ENCODE data around the gene P4HB.

P4HB gene

GRCh38 chr17:81885454-81885853 lies 25.1 kb upstream of the P4HB start:
- Histone ChIP-seq H3K9me3 (replicated peaks; ENCODE audit: insufficient read depth, low read length) (no peaks in the 10 kb centered on the region), H4K20me1 (ENCODE audit: insufficient read depth, low read length) (no peaks in the 10 kb centered on the region), H3K79me2 (ENCODE audit: low read length) (peaks cover 48% of the 10 kb centered on the region), H3K9me2 (replicated peaks; ENCODE audit: insufficient read depth, low read length) (no peaks in the 10 kb centered on the region), H3K27ac (ENCODE audit: low read length) (no peak overlapping the region), H3K9ac (ENCODE audit: low read length) (no peak overlapping the region), H3K36me3 (replicated peaks; ENCODE audit: insufficient read depth, low read length) (peaks cover 26% of the 10 kb centered on the region), H3K4me2 (ENCODE audit: low read depth, low read length) (no peak overlapping the region), H2AFZ (ENCODE audit: low read length) (no peak overlapping the region), H3K27me3 (replicated peaks; ENCODE audit: insufficient read depth, low read length) (no peaks in the 10 kb centered on the region), H3K4me1 (ENCODE audit: low read length) (peaks cover 10% of the 10 kb centered on the region), H3F3A (ENCODE audit: insufficient read depth, low read length) (peaks cover 4% of the 10 kb centered on the region; the same call in 1 of the 2 replicates), H3K4me3 (ENCODE audit: low read length) (no peak overlapping the region)
- TF ChIP-seq CTCF (IDR thresholded peaks at IDR 0.05; ENCODE audit: low read length) (no peak), EZH2 (optimal IDR thresholded peaks at IDR 0.05; ENCODE audit: low read depth, low read length) (no peak), EZH2phosphoT487 (IDR thresholded peaks at IDR 0.05; ENCODE audit: low read length) (no peak)
- no peak for DNase-seq

- DNase-seq = no peak
- no peak overlapping the region for H3K9ac ChIP-seq (ENCODE audit: low read length)
- H3K27ac ChIP-seq (ENCODE audit: low read length) = no peak overlapping the region
- H3K27me3 ChIP-seq (replicated peaks; ENCODE audit: insufficient read depth, low read length) = no peaks in the 10 kb centered on the region
- H3K9me3 ChIP-seq (replicated peaks; ENCODE audit: insufficient read depth, low read length) = no peaks in the 10 kb centered on the region
- peaks cover 43% of the 10 kb centered on the region for H3K79me2 ChIP-seq (ENCODE audit: low read length)
- TF ChIP-seq EZH2 (optimal IDR thresholded peaks at IDR 0.05; ENCODE audit: low read depth, low read length) (no peak), EZH2phosphoT487 (IDR thresholded peaks at IDR 0.05; ENCODE audit: low read length) (no peak), CTCF (IDR thresholded peaks at IDR 0.05; ENCODE audit: low read length) (no peak)
- H3K9me2 ChIP-seq (replicated peaks; ENCODE audit: insufficient read depth, low read length) = no peaks in the 10 kb centered on the region
- no peak overlapping the region for H2AFZ ChIP-seq (ENCODE audit: low read length)
- peaks cover 6% of the 10 kb centered on the region for H3K4me1 ChIP-seq (ENCODE audit: low read length)
- H4K20me1 ChIP-seq (ENCODE audit: insufficient read depth, low read length) = no peaks in the 10 kb centered on the region
- peaks cover 4% of the 10 kb centered on the region; the same call in 1 of the 2 replicates for H3F3A ChIP-seq (ENCODE audit: insufficient read depth, low read length)
- H3K4me3 ChIP-seq (ENCODE audit: low read length) = no peak overlapping the region
- no peak overlapping the region for H3K4me2 ChIP-seq (ENCODE audit: low read depth, low read length)
- H3K36me3 ChIP-seq (replicated peaks; ENCODE audit: insufficient read depth, low read length) = peaks cover 26% of the 10 kb centered on the region
These were observed 24.6 kb upstream of the P4HB start for GRCh38 chr17:81884968-81885367.

GRCh38 chr17:81884520-81884919 lies 24.2 kb upstream of the P4HB start:
- Histone ChIP-seq H3K9me3 (replicated peaks; ENCODE audit: insufficient read depth, low read length) (no peaks in the 10 kb centered on the region), H3K4me1 (ENCODE audit: low read length) (peaks cover 2% of the 10 kb centered on the region), H3K27me3 (replicated peaks; ENCODE audit: insufficient read depth, low read length) (no peaks in the 10 kb centered on the region), H3K9me2 (replicated peaks; ENCODE audit: insufficient read depth, low read length) (no peaks in the 10 kb centered on the region), H3F3A (ENCODE audit: insufficient read depth, low read length) (peaks cover 4% of the 10 kb centered on the region; the same call in 1 of the 2 replicates), H3K36me3 (replicated peaks; ENCODE audit: insufficient read depth, low read length) (peaks cover 23% of the 10 kb centered on the region), H3K9ac (ENCODE audit: low read length) (no peak overlapping the region), H2AFZ (ENCODE audit: low read length) (no peak overlapping the region), H3K4me3 (ENCODE audit: low read length) (no peak overlapping the region), H4K20me1 (ENCODE audit: insufficient read depth, low read length) (no peaks in the 10 kb centered on the region), H3K79me2 (ENCODE audit: low read length) (peaks cover 38% of the 10 kb centered on the region), H3K4me2 (ENCODE audit: low read depth, low read length) (no peak overlapping the region), H3K27ac (ENCODE audit: low read length) (no peak overlapping the region)
- TF ChIP-seq CTCF (IDR thresholded peaks at IDR 0.05; ENCODE audit: low read length) (no peak), EZH2phosphoT487 (IDR thresholded peaks at IDR 0.05; ENCODE audit: low read length) (no peak), EZH2 (optimal IDR thresholded peaks at IDR 0.05; ENCODE audit: low read depth, low read length) (no peak)
- DNase-seq = no peak
